AG09309 (cell line): ENCODE measurements around the gene ROR2.

Source experiments
- DNase-seq: peaks from one replicate; pipeline ENCODE4 v3.0.0-alpha.2; 2010; ENCODE audit warnings: low read depth
- H3K4me3 ChIP-seq: 2 replicates; pipeline ENCODE4 v1.5.1; 2011; ENCODE audit warnings: mild to moderate bottlenecking, low read depth, low read length, moderate library complexity; ENCODE audit not compliant: control insufficient read depth
- TF ChIP-seq, protein P1 (sequence below): IDR thresholded peaks from 2 replicates; pipeline ENCODE4 v1.5.1; 2011; ENCODE audit warnings: mild to moderate bottlenecking, low read depth, low read length, inconsistent platforms; ENCODE audit not compliant: insufficient read depth, control insufficient read depth; ENCODE audit errors: missing control alignments

The ROR2 gene

DNA sequence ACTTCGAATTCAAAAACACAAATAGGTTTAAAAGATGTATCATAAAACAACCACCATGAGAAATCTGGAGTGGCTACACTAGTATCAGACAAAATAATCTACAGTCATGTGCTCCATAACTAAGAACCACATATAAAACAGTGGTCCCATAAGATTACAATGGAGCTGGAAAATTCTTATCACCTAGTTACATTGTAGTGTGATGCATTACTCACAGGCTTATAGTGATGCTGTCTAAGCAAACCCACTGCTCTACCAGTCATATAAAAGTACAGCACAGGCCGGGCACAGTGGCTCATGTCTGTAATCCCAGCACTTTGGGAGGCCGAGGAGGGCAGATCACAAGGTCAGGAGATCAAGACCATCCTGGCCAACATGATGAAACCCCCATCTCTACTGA lies 160.1 kb downstream of the ROR2 start:
- no peak overlapping the region for H3K4me3 ChIP-seq
- no peak for DNase-seq
- TF ChIP-seq, protein P1, sequence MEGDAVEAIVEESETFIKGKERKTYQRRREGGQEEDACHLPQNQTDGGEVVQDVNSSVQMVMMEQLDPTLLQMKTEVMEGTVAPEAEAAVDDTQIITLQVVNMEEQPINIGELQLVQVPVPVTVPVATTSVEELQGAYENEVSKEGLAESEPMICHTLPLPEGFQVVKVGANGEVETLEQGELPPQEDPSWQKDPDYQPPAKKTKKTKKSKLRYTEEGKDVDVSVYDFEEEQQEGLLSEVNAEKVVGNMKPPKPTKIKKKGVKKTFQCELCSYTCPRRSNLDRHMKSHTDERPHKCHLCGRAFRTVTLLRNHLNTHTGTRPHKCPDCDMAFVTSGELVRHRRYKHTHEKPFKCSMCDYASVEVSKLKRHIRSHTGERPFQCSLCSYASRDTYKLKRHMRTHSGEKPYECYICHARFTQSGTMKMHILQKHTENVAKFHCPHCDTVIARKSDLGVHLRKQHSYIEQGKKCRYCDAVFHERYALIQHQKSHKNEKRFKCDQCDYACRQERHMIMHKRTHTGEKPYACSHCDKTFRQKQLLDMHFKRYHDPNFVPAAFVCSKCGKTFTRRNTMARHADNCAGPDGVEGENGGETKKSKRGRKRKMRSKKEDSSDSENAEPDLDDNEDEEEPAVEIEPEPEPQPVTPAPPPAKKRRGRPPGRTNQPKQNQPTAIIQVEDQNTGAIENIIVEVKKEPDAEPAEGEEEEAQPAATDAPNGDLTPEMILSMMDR, result no peak

DNA sequence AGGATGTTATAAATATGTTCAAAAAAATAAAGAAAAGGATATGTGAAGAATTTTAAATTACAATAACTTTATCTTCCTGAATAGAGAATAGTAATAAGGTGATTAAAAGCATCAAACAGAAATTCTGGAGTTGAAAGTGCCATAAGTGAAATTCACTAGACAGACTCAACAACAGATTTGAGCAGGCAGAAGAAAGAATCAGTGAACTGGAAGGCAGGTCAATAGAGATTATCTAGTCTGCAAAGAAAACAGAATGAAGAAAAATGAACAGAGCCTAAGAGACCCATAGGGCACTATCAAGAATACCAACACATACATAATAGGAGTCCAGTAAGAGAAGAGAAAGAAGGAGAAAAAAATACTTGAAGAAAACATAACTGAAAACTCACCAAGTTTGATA lies 162.1 kb downstream of the ROR2 start:
- TF ChIP-seq, protein P1, result no peak
- no peak for DNase-seq

DNA sequence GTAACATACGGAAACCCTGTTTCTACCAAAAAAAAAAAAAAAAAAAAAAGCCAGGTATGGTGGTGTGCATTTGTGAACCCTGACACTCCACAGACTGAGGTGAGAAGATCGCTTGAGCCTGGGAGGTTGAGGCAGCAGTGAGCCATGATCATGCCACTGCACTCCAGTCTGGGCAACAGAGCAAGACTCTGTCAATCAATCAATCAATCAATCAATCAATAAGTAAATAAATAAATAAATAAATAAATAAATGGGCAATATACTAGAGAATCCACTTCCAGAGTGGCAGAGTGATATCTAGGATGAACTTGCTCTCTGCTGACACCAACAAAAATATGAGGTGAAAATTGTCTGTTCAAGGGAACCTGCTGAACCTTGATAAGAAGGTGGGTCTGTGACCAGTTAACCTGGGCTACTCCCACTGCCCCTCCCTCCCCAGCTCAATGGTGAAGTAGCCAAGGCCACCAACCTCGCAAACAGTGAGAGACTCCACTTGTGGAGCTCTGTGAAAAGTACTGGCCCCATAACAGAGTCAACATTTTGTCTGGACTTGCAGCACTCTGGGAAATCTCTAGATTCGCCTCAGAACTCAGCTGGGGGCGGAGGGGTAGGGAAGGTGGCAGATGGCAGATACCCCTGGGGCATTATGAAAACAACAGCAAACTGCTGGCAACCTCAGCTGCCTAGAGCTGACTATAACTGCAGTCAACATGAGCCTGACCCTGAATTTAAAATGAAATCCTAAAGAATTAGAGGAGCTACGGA lies 163.7 kb downstream of the ROR2 start:
- DNase-seq, result no peak
- no peak overlapping the region for H3K4me3 ChIP-seq
- TF ChIP-seq, protein P1, result no peak

More for the DNA sequence above, 162.1 kb downstream of the ROR2 start:
- H3K4me3 ChIP-seq, result no peak overlapping the region

DNA sequence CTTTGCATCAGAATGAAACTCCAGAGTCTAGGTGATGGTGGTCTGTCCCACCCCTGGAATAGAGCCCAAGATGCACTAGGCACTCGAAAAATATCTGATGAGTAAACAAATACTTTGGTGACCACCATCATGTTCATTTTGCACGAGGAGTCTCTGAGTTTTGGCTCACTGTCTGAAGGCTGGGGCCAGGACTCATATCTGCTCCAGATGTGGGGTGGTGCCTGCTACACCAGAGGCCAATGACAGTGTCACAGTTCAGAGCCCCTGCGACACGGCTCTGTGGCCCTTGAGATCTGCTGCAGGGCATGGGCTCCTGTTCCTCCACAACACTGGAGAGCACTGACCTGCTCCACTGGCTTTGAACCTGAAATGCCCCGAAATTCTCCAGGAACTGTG lies 164.6 kb downstream of the ROR2 start:
- DNase-seq, result no peak
- H3K4me3 ChIP-seq, result no peak overlapping the region
- TF ChIP-seq, protein P1, result no peak

DNA sequence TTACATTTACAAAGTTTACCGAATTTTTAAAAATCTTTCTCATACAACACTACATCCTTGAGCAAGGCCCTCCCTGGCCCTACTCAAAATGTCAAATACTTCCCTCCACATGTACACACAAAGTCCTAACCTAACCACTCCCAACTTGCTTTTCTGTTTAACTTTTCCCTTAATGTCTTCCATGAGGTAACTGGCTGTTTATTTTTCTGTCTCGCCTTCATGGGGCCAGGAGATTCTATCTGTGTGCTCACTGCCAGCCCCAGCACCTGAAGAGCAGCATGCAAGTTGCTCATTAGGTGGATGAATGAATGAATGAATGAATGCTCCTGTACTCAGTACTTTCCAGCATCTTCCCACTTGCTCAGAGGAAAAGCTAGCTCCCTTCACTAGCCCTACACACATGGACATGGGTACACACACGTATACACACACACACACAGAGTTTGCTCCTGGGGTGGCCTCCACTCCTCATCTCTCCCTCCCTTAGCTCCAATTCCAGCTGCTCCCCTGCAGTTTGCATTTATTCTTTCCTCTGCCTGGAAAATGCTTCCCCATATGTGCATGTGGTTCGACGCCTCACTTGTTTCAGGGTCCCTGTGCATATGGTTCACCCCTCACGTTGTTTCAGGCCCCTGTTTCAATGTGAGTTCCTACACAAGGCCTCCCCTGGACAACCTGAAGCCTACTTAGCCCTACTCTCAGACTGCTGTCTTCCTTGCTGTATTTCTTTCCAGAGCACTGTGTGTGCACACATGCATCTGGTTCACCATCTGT lies 165.2 kb downstream of the ROR2 start:
- no peak for DNase-seq
- TF ChIP-seq, protein P1, result no peak
- H3K4me3 ChIP-seq, result no peak overlapping the region

DNA sequence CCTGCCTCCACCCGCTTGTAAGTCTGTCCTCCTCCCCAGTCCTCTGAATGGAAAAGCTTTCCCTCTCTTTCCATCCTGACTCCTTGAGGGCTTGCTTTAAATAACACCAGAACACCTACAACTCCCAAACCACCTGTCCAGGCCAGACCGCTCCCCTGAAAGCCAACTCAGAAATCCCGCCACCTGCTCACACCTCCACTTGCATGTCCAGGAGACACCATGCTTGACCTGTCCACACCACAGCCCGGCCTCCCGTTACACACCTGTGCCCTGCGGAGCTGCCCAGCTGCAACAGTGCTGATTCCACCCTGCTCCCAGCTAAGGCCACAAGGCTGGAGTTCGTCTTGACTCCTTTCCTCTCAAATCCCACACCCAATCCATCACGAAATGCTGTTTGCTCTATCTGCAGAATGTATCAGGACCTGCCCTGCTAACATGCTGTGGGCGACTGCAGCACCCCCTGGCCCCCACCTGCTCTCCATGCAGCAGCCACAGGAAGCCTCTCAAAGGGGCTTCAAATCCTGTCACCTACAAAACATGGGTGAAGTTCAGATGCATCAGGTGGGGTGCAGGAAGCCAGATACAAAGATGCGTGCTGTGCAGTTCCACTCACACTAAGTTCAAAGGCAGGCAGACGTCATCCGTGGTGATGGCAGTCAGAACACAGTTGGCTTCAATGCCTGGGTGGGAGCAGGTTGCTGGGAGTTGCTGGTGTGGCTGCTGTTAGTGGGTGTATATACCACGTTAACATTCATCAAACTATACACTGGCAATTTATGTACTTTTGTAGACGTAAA lies 166.0 kb downstream of the ROR2 start:
- no peak for DNase-seq
- TF ChIP-seq, protein P1, result no peak
- no peak overlapping the region for H3K4me3 ChIP-seq
